Upper lobe of left lung (tissue), 4 donors: Measurements from ENCODE around the gene DCTN3.

Experiments
- CTCF ChIP-seq, 6 experiments: fragments of 450-650 bp in 4 of 6; fragments of 200-600 bp in 2 of 6; sonication (generic) in 2 of 6; IDR thresholded peaks; one replicate each; pipeline ENCODE4 v1.5.1; 2016 to 2019; ENCODE audit warnings: antibody characterized with exemption in 6 of 6
- EP300 ChIP-seq, 4 donors: sonication (generic); formaldehyde crosslinking; IDR thresholded peaks; one replicate each; pipeline ENCODE4 v1.5.1; 2017; ENCODE audit warnings: antibody characterized with exemption in 4 of 4, control low read depth in 2 of 4
- POLR2A ChIP-seq, 4 donors: fragments of 450-650 bp; IDR thresholded peaks; one replicate each; pipeline ENCODE4 v1.5.1; 2016 to 2017; ENCODE audit warnings: antibody characterized with exemption in 4 of 4, mild to moderate bottlenecking in 2 of 4
- POLR2AphosphoS5 ChIP-seq, 2 donors: sonication (generic); formaldehyde crosslinking; IDR thresholded peaks; one replicate each; pipeline ENCODE4 v1.5.1; 2017; ENCODE audit warnings: antibody characterized with exemption in 2 of 2

GRCh38 chr9:34606190-34606589, 14.1 kb downstream of the DCTN3 start:
- TF ChIP-seq CTCF (IDR thresholded peaks at IDR 0.05) (no peak), POLR2A (IDR thresholded peaks at IDR 0.05) (no peak), POLR2AphosphoS5 (IDR thresholded peaks at IDR 0.05) (no peak), EP300 (IDR thresholded peaks at IDR 0.05) (no peak)
